HEK293T (cell line): ENCODE results near the gene FAM114A1.

Source experiments
- ARNT ChIP-seq: fragments of 450-650 bp; IDR thresholded peaks from 2 replicates; pipeline ENCODE4 v1.6.1; 2017; ENCODE audit warnings: mild to moderate bottlenecking
- BHLHE40 ChIP-seq: fragments of 450-650 bp; IDR thresholded peaks from 2 replicates; pipeline ENCODE4 v1.6.1; 2016; ENCODE audit warnings: mild to moderate bottlenecking, moderate library complexity, borderline replicate concordance
- FOXA1 ChIP-seq: fragments of 450-650 bp; IDR thresholded peaks from 2 replicates; pipeline ENCODE4 v1.6.1; 2016; ENCODE audit warnings: mild to moderate bottlenecking
- FOXK2 ChIP-seq: fragments of 450-650 bp; IDR thresholded peaks from 2 replicates; pipeline ENCODE4 v1.6.1; 2016; ENCODE audit warnings: mild to moderate bottlenecking
- FOXM1 ChIP-seq: fragments of 450-650 bp; IDR thresholded peaks from 2 replicates; pipeline ENCODE4 v1.6.1; 2017; ENCODE audit warnings: mild to moderate bottlenecking, borderline replicate concordance
- HDGF ChIP-seq: fragments of 450-650 bp; IDR thresholded peaks from 2 replicates; pipeline ENCODE4 v1.6.1; 2017; ENCODE audit warnings: antibody characterized with exemption, borderline replicate concordance
- LEF1 ChIP-seq: fragments of 450-650 bp; IDR thresholded peaks from 2 replicates; pipeline ENCODE4 v1.6.1; 2017; ENCODE audit warnings: mild to moderate bottlenecking, borderline replicate concordance
- NFRKB ChIP-seq: fragments of 450-650 bp; IDR thresholded peaks from 2 replicates; pipeline ENCODE4 v1.6.1; 2016; ENCODE audit warnings: mild to moderate bottlenecking, moderate library complexity
- PKNOX1 ChIP-seq: fragments of 450-650 bp; IDR thresholded peaks from 2 replicates; pipeline ENCODE4 v1.6.1; 2016
- SP1 ChIP-seq: fragments of 450-650 bp; IDR thresholded peaks from 2 replicates; pipeline ENCODE4 v1.6.1; 2017
- SUZ12 ChIP-seq: fragments of 450-650 bp; IDR thresholded peaks from 2 replicates; pipeline ENCODE4 v1.6.1; 2016; ENCODE audit warnings: mild to moderate bottlenecking
- TARDBP ChIP-seq: fragments of 450-650 bp; IDR thresholded peaks from 2 replicates; pipeline ENCODE4 v1.6.1; 2016

DNA sequence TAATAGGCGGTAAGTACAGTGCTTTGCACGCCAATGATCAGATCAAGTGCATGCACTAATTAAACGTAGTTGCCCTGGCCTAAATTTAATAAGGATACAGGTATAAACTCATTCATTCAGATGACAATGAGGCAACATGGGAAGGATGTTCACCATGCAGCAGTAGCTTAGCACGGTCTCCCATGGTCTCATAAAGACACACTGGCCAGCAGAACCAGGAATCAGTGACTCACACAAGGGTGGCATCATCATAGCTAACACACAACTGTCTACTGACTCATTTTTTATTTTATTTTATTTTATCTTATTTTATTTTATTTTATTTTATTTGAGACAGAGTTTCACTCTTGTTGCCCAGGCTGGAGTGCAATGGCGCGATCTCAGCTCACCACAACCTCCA lies 121.9 kb downstream of the FAM114A1 start:
- TF ChIP-seq SP1: no peak
- no peak for TF ChIP-seq FOXM1
- no peak for TF ChIP-seq PKNOX1
- TF ChIP-seq TARDBP: no peak
- no peak for TF ChIP-seq HDGF
- no peak for TF ChIP-seq LEF1
- no peak for TF ChIP-seq FOXA1
- TF ChIP-seq ARNT: no peak
- no peak for TF ChIP-seq SUZ12
- TF ChIP-seq FOXK2: no peak
- no peak for TF ChIP-seq NFRKB
- no peak for TF ChIP-seq BHLHE40
